Measurements from ENCODE around the gene MYH14.

The MYH14 gene

GRCh38 chr19:50292216-50292827 is 88.9 kb downstream of the MYH14 start:
- no peak for DNase-seq (ENCODE audit: low read depth, low spot score)
- no peak for TF ChIP-seq CTCF (IDR thresholded peaks at IDR 0.05; ENCODE audit: low read depth, low read length)
- no peak overlapping the region for H3K4me3 ChIP-seq (ENCODE audit: low read depth, low read length)
- in situ Hi-C loops (cut with HindIII; ENCODE audit: low sequenced_read_pairs) = no loop called here

- no peak for TF ChIP-seq CTCF (IDR thresholded peaks at IDR 0.05; ENCODE audit: low read depth, low read length)
- in situ Hi-C loops (cut with HindIII; ENCODE audit: low sequenced_read_pairs) = no loop called here
- no peak overlapping the region for H3K4me3 ChIP-seq (ENCODE audit: low read depth, low read length)
- DNase-seq (ENCODE audit: low read depth, low spot score) = no peak
Measured at GRCh38 chr19:50293263-50294004, 90.0 kb downstream of the MYH14 start.

- no peak overlapping the region for H3K4me3 ChIP-seq (ENCODE audit: low read depth, low read length)
- DNase-seq (ENCODE audit: low read depth, low spot score) = no peak
- in situ Hi-C loops (cut with HindIII; ENCODE audit: low sequenced_read_pairs) = no loop called here
- no peak for TF ChIP-seq CTCF (IDR thresholded peaks at IDR 0.05; ENCODE audit: low read depth, low read length)
Measured at GRCh38 chr19:50300051-50300450, 96.6 kb downstream of the MYH14 start.

- in situ Hi-C loops (cut with HindIII; ENCODE audit: low sequenced_read_pairs) = no loop called here
- H3K4me3 ChIP-seq (ENCODE audit: low read depth, low read length) = no peak overlapping the region
- DNase-seq (ENCODE audit: low read depth, low spot score) = peak; percentile 81
- TF ChIP-seq CTCF (IDR thresholded peaks at IDR 0.05; ENCODE audit: low read depth, low read length) = no peak
Measured at GRCh38 chr19:50300814-50301606, 97.6 kb downstream of the MYH14 start.

- in situ Hi-C loops (cut with HindIII; ENCODE audit: low sequenced_read_pairs) = no loop called here
- no peak for TF ChIP-seq CTCF (IDR thresholded peaks at IDR 0.05; ENCODE audit: low read depth, low read length)
- DNase-seq (ENCODE audit: low read depth, low spot score) = no peak
- no peak overlapping the region for H3K4me3 ChIP-seq (ENCODE audit: low read depth, low read length)
Measured at GRCh38 chr19:50301607-50301971, 98.2 kb downstream of the MYH14 start.

GRCh38 chr19:50303558-50303957 is 100.1 kb downstream of the MYH14 start:
- no peak for TF ChIP-seq CTCF (IDR thresholded peaks at IDR 0.05; ENCODE audit: low read depth, low read length)
- no peak for DNase-seq (ENCODE audit: low read depth, low spot score)
- in situ Hi-C loops (cut with HindIII; ENCODE audit: low sequenced_read_pairs) = no loop called here
- H3K4me3 ChIP-seq (ENCODE audit: low read depth, low read length) = no peak overlapping the region
